HFF-Myc (cell line): ENCODE measurements around the gene ELMO1.

Experiments
- DNase-seq: peaks from one replicate; pipeline ENCODE4 v3.0.0-alpha.2; 2011; ENCODE audit warnings: low read depth; ENCODE audit errors: extremely low read depth
- H3K4me3 ChIP-seq: replicated peaks from 2 replicates; pipeline ENCODE4 v1.5.1; 2011; ENCODE audit warnings: low read depth, mild to moderate bottlenecking, control low read depth, low read length
- TF ChIP-seq, protein P1 (sequence below): IDR thresholded peaks from 2 replicates; pipeline ENCODE4 v1.5.1; 2012; ENCODE audit warnings: mild to moderate bottlenecking, low read depth, low read length, control low read depth; ENCODE audit errors: missing control alignments

Gene ELMO1

DNA sequence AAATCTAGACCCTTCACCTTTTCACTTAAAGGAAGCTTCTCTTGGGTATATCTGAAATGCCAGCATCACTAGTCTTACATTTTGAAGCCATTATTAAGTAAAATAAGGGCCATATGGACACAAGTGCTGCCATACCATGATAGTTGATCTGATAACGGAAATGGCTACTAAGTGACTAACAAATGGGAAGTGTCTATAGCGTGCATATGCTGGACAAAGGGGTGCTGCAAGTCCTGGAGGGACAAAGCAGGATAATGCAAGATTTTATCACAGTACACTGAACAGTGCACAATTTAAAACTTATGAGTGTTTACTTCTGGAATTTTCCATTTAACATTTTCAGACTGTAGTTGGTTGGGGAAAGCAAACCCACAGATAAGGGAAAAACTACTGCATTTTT is 117.9 kb downstream of the ELMO1 start:
- H3K4me3 ChIP-seq: no peak overlapping the region
- TF ChIP-seq, protein P1, sequence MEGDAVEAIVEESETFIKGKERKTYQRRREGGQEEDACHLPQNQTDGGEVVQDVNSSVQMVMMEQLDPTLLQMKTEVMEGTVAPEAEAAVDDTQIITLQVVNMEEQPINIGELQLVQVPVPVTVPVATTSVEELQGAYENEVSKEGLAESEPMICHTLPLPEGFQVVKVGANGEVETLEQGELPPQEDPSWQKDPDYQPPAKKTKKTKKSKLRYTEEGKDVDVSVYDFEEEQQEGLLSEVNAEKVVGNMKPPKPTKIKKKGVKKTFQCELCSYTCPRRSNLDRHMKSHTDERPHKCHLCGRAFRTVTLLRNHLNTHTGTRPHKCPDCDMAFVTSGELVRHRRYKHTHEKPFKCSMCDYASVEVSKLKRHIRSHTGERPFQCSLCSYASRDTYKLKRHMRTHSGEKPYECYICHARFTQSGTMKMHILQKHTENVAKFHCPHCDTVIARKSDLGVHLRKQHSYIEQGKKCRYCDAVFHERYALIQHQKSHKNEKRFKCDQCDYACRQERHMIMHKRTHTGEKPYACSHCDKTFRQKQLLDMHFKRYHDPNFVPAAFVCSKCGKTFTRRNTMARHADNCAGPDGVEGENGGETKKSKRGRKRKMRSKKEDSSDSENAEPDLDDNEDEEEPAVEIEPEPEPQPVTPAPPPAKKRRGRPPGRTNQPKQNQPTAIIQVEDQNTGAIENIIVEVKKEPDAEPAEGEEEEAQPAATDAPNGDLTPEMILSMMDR: no peak
- DNase-seq: no peak

DNA sequence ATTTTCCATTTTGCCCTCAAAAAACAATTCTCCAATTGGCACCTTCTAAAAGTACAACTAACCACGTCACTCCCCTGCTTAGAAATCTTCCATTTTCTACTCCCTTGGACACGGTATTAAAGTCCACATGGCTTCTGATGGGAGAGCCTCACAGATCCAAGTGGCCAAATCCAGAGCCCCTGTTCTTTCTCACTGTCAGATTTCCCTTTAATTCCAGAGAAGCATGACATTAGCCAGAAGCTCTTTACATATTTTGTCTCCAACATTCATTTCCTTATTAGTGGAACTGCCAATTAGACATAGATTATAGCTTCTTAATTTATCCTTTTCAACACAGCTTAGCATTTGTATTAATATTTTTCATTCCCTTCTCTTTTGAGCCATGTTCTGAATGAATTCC is 118.7 kb downstream of the ELMO1 start:
- DNase-seq: no peak
- TF ChIP-seq, protein P1: no peak
- no peak overlapping the region for H3K4me3 ChIP-seq

DNA sequence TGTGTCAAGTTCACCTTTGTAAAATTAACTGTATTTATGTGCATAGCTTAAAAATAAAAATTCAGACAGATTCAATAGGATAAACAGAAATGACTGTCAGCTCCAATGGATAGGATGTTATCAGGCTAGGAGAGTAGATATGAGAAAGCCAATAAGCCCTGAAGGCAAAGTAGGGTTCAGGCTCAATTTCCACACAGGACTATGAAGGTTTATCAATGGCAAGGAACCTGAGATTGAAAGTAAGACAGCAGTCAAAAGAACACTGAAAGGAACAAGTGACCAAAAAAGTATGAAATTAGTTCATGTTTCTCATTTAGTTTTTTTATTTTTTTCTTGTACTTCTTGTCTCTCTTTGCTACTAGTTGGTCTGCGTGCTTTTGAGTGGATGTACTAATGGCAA is 121.4 kb downstream of the ELMO1 start:
- no peak overlapping the region for H3K4me3 ChIP-seq
- DNase-seq: no peak
- TF ChIP-seq, protein P1: no peak

DNA sequence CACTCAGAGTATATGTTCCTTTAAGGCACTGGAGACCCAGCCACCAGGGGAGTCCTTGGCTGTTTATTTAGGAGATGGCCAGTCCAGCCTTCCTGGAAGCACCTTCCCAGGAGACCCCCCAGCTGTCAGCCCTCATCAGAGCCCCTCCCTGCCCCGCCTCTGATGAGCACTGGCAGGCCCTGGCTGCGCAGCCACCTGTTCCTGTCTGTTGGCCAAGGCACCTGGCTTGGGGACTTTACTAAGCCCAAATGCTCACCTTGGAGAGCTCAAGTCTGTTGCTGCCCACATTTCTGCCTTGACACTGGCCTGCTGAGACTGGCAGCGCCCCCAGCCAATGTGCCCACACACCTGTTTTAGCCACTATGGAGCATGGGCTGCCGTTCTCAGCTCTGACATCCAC is 124.7 kb downstream of the ELMO1 start:
- no peak overlapping the region for H3K4me3 ChIP-seq
- TF ChIP-seq, protein P1: no peak
- DNase-seq: no peak

DNA sequence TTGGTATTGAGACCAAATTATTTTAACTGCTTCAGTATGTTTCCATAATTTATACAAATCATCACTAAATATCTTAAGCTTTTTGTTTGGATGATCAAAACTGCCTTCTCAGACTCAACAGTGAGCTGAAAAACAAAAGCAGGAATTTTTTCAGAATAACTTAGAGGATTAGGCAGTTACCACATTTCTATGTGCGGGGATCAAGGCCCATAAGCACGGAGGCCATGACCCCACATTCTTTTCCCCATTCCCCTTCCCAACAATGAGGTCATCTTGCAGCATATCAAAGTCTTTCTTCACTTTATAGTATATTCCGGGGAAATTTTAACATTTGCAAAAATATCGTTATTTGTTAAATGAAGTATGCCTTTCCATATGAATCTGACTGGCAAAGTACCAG is 125.8 kb downstream of the ELMO1 start:
- no peak overlapping the region for H3K4me3 ChIP-seq
- TF ChIP-seq, protein P1: no peak
- no peak for DNase-seq

DNA sequence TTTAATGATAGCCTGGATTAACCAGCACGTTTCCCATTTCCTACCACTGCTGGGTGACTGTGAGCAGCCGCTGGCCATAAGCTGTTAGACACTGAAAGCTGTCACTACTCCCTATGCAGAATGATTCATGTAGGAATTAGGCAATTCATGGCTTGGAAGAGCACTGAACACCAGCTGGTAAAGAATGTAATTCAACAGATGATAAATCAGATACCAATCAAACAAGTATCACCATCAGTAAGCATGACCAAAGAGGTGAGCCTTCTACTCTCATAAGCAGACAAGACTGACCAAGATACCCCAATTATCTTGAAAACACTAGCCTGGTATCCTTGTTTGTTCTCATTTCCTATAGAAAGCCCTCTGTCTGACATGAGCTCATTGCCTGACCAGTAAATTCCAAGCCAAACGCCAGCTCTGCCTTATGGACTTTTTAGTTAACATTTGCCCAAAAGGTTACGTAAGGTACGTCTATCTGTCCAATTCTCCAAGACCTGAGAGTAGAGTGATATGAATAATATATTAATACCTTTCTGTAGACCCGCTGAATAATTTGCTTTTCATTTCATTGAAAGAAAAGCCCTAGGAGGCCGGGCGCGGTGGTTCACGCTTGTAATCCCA is 127.7 kb downstream of the ELMO1 start:
- no peak overlapping the region for H3K4me3 ChIP-seq
- no peak for DNase-seq
- TF ChIP-seq, protein P1: no peak

DNA sequence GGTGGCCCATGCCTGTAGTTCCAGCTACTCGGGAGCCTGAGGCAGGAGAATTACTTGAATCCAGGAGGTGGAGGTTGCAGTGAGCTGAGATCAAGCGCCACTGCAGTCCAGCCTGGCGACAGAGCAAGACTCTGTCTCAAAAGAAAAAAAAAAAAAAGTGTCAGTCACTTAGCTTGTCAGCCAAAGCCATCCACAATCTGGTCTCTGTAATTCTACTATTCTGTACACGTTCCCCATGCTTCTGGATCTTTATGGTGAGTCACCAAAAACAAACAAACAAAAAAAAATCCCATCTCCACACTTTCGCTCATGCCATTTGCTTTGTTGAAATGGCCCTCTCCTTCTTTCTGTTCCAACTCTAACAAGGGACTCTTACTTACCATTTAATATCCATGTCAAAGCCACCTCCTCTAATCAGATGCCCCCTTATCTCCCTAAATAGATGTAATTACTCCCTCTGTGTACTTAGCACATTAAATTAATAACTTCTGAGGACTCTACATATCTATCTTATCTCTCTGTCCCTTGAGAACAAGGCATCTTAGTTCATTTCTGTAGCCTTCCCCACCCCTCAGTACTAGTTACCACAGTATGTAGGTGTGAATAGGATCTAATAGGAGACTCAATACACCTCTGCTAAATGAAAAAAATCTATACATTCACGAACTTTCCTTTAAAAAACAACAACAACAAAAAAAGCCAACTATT is 128.4 kb downstream of the ELMO1 start:
- TF ChIP-seq, protein P1: no peak
- no peak overlapping the region for H3K4me3 ChIP-seq
- DNase-seq: no peak
